Activated T-cell treated with anti-CD3 and anti-CD28 coated beads, Interleukin-2, amount 50 U/mL, for 48 hours (primary cell): Measurements from ENCODE around the gene NCAPH2.
"Not testable (repeated sequence)": the region's sequence is repeated elsewhere in the genome, so short reads cannot be mapped to it uniquely, and the experiment has no call there.

Experiments used
- DNase-seq, 2 experiments: peaks; one replicate each; pipeline ENCODE4 v3.0.0-alpha.2; 2020

Gene NCAPH2

GRCh38 chr22:50531546-50531961 is 23.5 kb downstream of the NCAPH2 start:
- peak in 1 of 2 experiments; percentile 84 for DNase-seq

- no peak for DNase-seq
Observed at GRCh38 chr22:50531962-50532674, 24.1 kb downstream of the NCAPH2 start.

GRCh38 chr22:50532824-50533796 is 25.1 kb downstream of the NCAPH2 start:
- no peak for DNase-seq

- not testable (repeated sequence) for DNase-seq
Observed at GRCh38 chr22:50533856-50534711, 26.1 kb downstream of the NCAPH2 start.

GRCh38 chr22:50535113-50535512 is 27.1 kb downstream of the NCAPH2 start:
- DNase-seq = no peak

GRCh38 chr22:50536226-50536625 is 28.2 kb downstream of the NCAPH2 start:
- DNase-seq = no peak

GRCh38 chr22:50537765-50538164 is 29.7 kb downstream of the NCAPH2 start:
- DNase-seq = no peak

- no peak for DNase-seq
Observed at GRCh38 chr22:50540381-50540780, 32.4 kb downstream of the NCAPH2 start.

GRCh38 chr22:50541667-50542026 is 33.6 kb downstream of the NCAPH2 start:
- DNase-seq = peak; percentile 57 to 63

GRCh38 chr22:50542416-50542927 is 34.4 kb downstream of the NCAPH2 start:
- DNase-seq = peak; percentile 51 to 65

GRCh38 chr22:50544078-50544745 is 36.2 kb downstream of the NCAPH2 start:
- DNase-seq = peak; percentile 91 to 92

GRCh38 chr22:50544746-50545253 is 36.8 kb downstream of the NCAPH2 start:
- peak; percentile 49 for DNase-seq

- DNase-seq = peak; percentile 56 to 62
Observed at GRCh38 chr22:50545522-50546325, 37.7 kb downstream of the NCAPH2 start, which contains the start of gene KLHDC7B. Gene KLHDC7B (plus strand): TSS chr22:50545899. CDS start chr22:50546244, 345 bp downstream.

GRCh38 chr22:50546326-50547262 is 38.6 kb downstream of the NCAPH2 start:
- no peak for DNase-seq

GRCh38 chr22:50547263-50547985 is 39.4 kb downstream of the NCAPH2 start:
- peak in 1 of 2 experiments; percentile 34 for DNase-seq

GRCh38 chr22:50548040-50548920 is 40.3 kb downstream of the NCAPH2 start:
- peak; percentile 73 to 75 for DNase-seq

- DNase-seq = no peak
Observed at GRCh38 chr22:50548921-50549790, 41.1 kb downstream of the NCAPH2 start.
